Fibroblast of lung (primary cell): ENCODE results near the gene TMEM147. TPM values are rescaled to one million over a fixed set of nuclear protein-coding genes. Genes with fewer than 3 reads are reported as not detected.

Source experiments
- DNase-seq, 2 donors: peaks; one replicate each; pipeline versions ENCODE4 v3.0.0 to v3.0.0-alpha.2; 2010; ENCODE audit warnings: low read depth in 2 of 2
- H2AFZ ChIP-seq: 2 replicates; pipeline ENCODE4 v1.5.1; 2012; ENCODE audit warnings: low read length, control low read depth, inconsistent platforms
- H3K27ac ChIP-seq: 2 replicates; pipeline ENCODE4 v1.5.1; 2011; ENCODE audit warnings: low read length, control low read depth; ENCODE audit not compliant: insufficient read depth
- H3K27me3 ChIP-seq: 2 replicates; pipeline ENCODE4 v1.5.1; 2011; ENCODE audit warnings: mild to moderate bottlenecking, low read length; ENCODE audit not compliant: control insufficient read depth, insufficient read depth
- H3K36me3 ChIP-seq: 2 replicates; pipeline ENCODE4 v1.5.1; 2011; ENCODE audit warnings: low read length; ENCODE audit not compliant: control insufficient read depth, insufficient read depth
- H3K4me1 ChIP-seq: 2 replicates; pipeline ENCODE4 v1.5.1; 2011; ENCODE audit warnings: low read length; ENCODE audit not compliant: control insufficient read depth, insufficient read depth; ENCODE audit errors: extremely low read depth
- H3K4me2 ChIP-seq: 2 replicates; pipeline ENCODE4 v1.5.1; 2011; ENCODE audit warnings: low read length, control low read depth; ENCODE audit not compliant: insufficient read depth; ENCODE audit errors: extremely low read depth
- H3K4me3 ChIP-seq, 4 experiments: fragments of 200-600 bp in 1 of 4; sonication (generic) in 1 of 4; replicated peaks in 1 of 4; 2 replicates each; pipeline ENCODE4 v1.5.1; 2011 to 2016; ENCODE audit warnings: low read length in 4 of 4, low read depth in 3 of 4, mild to moderate bottlenecking in 3 of 4, control low read depth in 2 of 4, inconsistent platforms in 1 of 4, mixed read lengths in 1 of 4; ENCODE audit not compliant: insufficient read depth in 1 of 4; ENCODE audit errors: control extremely low read depth in 1 of 4
- H3K79me2 ChIP-seq: 2 replicates; pipeline ENCODE4 v1.5.1; 2012; ENCODE audit warnings: mild to moderate bottlenecking, low read length, inconsistent platforms; ENCODE audit not compliant: control insufficient read depth, insufficient read depth
- H3K9ac ChIP-seq: 2 replicates; pipeline ENCODE4 v1.5.1; 2011; ENCODE audit warnings: mild to moderate bottlenecking, low read length, control low read depth; ENCODE audit not compliant: insufficient read depth
- H3K9me3 ChIP-seq: 2 replicates; pipeline ENCODE4 v1.5.1; 2012; ENCODE audit warnings: low read depth, low read length; ENCODE audit not compliant: control insufficient read depth, insufficient read depth
- H4K20me1 ChIP-seq: 2 replicates; pipeline ENCODE4 v1.5.1; 2011; ENCODE audit warnings: low read length; ENCODE audit not compliant: control insufficient read depth, insufficient read depth; ENCODE audit errors: extremely low read depth
- EZH2 ChIP-seq: IDR thresholded peaks from 2 replicates; pipeline ENCODE4 v1.5.1; 2012; ENCODE audit warnings: low read length, control low read depth, mild to moderate bottlenecking; ENCODE audit errors: missing control alignments
- polyA plus RNA-seq, 2 donors: library from polyadenylated mRNA; depleted of rRNA in 1 of 2; stranded (reverse) in 1 of 2; unstranded in 1 of 2; fragments of >200 nt; gene quantifications; 2 replicates each; pipeline ENCODE4 v1.2.1, GENCODE V29; 2011 to 2012; ENCODE audit warnings: missing spikeins in 1 of 2
- total RNA-seq: library from RNA; depleted of rRNA; stranded (reverse); fragments of >200 nt; gene quantifications from 2 replicates; pipeline ENCODE4 v1.2.1, GENCODE V29; 2014
- TF ChIP-seq, protein P1 (sequence below), 2 donors: IDR thresholded peaks in 1 of 2; conservative IDR thresholded peaks in 1 of 2; 1 replicate in 1 of 2; 2 replicates in 1 of 2; pipeline ENCODE4 v1.5.1; 2011 to 2012; ENCODE audit warnings: low read length in 2 of 2, control low read depth in 1 of 2, inconsistent platforms in 1 of 2, low read depth in 1 of 2, mild to moderate bottlenecking in 1 of 2

TMEM147 gene
- total and polyA plus RNA-seq, 2 donors (not counting 1 experiment from before 2014, with no cell fraction given), result 72.4 to 79.6 TPM

GRCh38 chr19:35502751-35503150 is 42.7 kb upstream of the TMEM147 start:
- TF ChIP-seq, protein P1, sequence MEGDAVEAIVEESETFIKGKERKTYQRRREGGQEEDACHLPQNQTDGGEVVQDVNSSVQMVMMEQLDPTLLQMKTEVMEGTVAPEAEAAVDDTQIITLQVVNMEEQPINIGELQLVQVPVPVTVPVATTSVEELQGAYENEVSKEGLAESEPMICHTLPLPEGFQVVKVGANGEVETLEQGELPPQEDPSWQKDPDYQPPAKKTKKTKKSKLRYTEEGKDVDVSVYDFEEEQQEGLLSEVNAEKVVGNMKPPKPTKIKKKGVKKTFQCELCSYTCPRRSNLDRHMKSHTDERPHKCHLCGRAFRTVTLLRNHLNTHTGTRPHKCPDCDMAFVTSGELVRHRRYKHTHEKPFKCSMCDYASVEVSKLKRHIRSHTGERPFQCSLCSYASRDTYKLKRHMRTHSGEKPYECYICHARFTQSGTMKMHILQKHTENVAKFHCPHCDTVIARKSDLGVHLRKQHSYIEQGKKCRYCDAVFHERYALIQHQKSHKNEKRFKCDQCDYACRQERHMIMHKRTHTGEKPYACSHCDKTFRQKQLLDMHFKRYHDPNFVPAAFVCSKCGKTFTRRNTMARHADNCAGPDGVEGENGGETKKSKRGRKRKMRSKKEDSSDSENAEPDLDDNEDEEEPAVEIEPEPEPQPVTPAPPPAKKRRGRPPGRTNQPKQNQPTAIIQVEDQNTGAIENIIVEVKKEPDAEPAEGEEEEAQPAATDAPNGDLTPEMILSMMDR (conservative IDR thresholded peaks at IDR 0.05 in 1 of 2, IDR thresholded peaks at IDR 0.05 in 1 of 2; ENCODE audit: low read depth in 1 of 2, low read length in 2 of 2), result no peak
- TF ChIP-seq EZH2, result no peak
- no peaks in the 10 kb centered on the region for H4K20me1 ChIP-seq
- H3K4me3 ChIP-seq, result no peak overlapping the region
- H3K79me2 ChIP-seq, result no peaks in the 10 kb centered on the region
- no peaks in the 10 kb centered on the region for H3K4me1 ChIP-seq
- H3K4me2 ChIP-seq, result no peak overlapping the region
- H3K9ac ChIP-seq, result no peak overlapping the region
- no peaks in the 10 kb centered on the region for H3K9me3 ChIP-seq
- H3K27ac ChIP-seq, result no peak overlapping the region
- no peak for DNase-seq
- peaks cover 17% of the 10 kb centered on the region for H3K27me3 ChIP-seq
- no peak overlapping the region for H2AFZ ChIP-seq
- no peaks in the 10 kb centered on the region for H3K36me3 ChIP-seq

- Histone ChIP-seq H3K4me3 (no peak overlapping the region), H3K4me2 (no peak overlapping the region), H3K27me3 (peaks cover 32% of the 10 kb centered on the region), H3K4me1 (peaks cover 4% of the 10 kb centered on the region), H3K36me3 (no peaks in the 10 kb centered on the region), H3K9me3 (no peaks in the 10 kb centered on the region), H4K20me1 (no peaks in the 10 kb centered on the region), H3K27ac (no peak overlapping the region), H2AFZ (no peak overlapping the region), H3K79me2 (no peaks in the 10 kb centered on the region), H3K9ac (no peak overlapping the region)
- no peak for TF ChIP-seq EZH2
- TF ChIP-seq, protein P1 (conservative IDR thresholded peaks at IDR 0.05 in 1 of 2, IDR thresholded peaks at IDR 0.05 in 1 of 2; ENCODE audit: low read depth in 1 of 2, low read length in 2 of 2), result no peak
- DNase-seq, result no peak
Observed at GRCh38 chr19:35506011-35506410, 39.4 kb upstream of the TMEM147 start.

DNA sequence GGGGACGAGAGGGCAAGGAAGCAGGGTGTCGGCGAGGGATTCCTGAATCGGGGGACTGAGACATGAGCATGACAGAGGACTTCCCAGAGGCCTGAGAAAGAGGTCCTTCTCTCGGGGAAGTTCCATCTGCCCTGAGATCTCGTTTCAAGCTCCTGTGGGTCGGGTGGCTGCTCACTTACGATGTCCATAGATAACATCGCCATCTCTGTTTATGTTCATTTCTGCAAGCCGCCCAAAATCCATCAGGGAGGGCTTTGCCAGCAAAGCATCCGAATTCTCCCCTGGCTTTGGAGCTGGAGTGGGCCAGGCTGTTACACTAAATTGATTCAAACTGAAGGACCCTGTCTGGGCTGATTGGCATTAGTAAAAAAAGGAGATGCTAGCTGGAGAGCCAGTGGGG is 37.9 kb upstream of the TMEM147 start:
- TF ChIP-seq, protein P1 (conservative IDR thresholded peaks at IDR 0.05 in 1 of 2, IDR thresholded peaks at IDR 0.05 in 1 of 2; ENCODE audit: low read depth in 1 of 2, low read length in 2 of 2), result no peak
- no peak for TF ChIP-seq EZH2

More for the DNA sequence above, 37.9 kb upstream of the TMEM147 start:
- Histone ChIP-seq H2AFZ (no peak overlapping the region), H4K20me1 (no peaks in the 10 kb centered on the region), H3K79me2 (no peaks in the 10 kb centered on the region), H3K36me3 (no peaks in the 10 kb centered on the region), H3K27ac (no peak overlapping the region), H3K4me1 (peaks cover 4% of the 10 kb centered on the region), H3K27me3 (peaks cover 32% of the 10 kb centered on the region), H3K4me2 (no peak overlapping the region), H3K4me3 (no peak overlapping the region), H3K9me3 (no peaks in the 10 kb centered on the region), H3K9ac (no peak overlapping the region)
- DNase-seq, result no peak
